NCI-H146 treated with DMSO at 0.1 percent for 48 hours (cell line): Measurements from ENCODE around the gene CACNA1A.
"Not testable (repeated sequence)": the region's sequence is repeated elsewhere in the genome, so short reads cannot be mapped to it uniquely, and the experiment has no call there.

Experiments used
- DNase-seq: peaks from one replicate; lab custom pipeline; 2025; ENCODE audit not compliant: unreplicated experiment; lab: John Stamatoyannopoulos, UW

Gene CACNA1A

DNA sequence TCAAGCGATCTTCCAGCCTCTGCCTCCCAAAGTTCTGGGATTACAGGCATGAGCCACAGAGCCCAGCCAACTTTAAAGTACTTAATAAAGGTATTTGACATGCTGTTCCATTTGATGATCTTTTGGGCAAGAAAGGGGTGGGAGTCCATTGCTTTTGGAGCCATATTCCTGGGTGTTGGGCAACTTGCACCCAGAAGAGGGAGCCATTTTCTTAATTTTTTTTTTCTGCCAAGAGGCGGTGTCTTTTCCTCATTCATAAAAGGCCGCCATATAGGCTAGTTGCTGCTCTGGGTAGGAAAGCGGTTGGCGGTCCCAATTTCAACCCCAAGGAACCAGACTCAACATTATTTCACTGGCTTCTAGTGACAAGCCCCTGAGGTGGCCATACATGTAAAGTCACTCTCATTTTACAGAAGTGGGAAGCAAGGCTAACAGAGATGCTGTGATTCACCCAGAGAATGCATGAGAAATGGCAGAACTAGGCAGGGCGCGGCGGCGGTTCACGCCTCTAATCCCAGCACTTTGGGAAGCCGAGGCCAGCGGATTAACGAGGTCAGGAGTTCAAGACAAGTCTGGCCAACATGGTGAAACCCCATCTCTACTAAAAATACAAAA is 139.6 kb downstream of the CACNA1A start:
- no peak for DNase-seq

DNA sequence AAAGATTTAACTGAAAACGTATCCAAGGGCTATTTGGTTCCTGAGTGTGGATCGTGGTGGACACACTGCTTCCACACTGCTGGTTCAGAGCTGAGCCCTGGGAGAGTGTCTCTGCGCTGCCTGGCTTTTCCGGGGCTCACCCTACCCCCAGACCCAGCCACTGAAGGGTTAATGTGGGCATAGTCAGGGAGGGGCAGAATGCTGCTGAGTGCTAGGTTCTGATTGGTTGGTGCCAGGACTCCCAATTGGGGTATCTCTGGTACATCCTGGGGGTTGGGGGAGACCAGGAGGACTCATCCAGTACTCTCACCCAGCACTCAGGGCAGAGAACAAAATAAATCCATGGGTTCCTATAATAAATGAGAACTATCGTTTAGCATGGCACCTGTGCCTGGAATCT is 142.3 kb downstream of the CACNA1A start:
- no peak for DNase-seq

DNA sequence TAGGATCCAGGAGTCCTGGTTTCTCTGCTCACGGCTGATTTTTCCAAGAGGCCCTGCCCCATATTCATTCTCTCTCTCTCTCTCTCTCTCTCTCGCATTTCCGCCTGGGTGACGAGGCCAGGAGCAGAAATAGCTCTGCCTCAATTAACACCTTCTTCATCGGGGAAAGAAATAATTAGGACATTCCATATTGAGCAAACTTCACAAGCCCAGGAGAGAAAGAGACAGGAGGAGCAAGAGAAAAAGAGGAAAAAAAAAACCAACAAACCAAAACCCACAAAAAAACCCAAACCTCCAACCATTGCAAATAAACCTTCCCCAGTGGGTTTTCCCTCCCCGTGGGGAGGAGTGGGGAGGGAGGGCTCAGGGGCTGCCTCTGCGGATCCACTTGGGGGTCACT is 143.0 kb downstream of the CACNA1A start:
- DNase-seq = no peak

DNA sequence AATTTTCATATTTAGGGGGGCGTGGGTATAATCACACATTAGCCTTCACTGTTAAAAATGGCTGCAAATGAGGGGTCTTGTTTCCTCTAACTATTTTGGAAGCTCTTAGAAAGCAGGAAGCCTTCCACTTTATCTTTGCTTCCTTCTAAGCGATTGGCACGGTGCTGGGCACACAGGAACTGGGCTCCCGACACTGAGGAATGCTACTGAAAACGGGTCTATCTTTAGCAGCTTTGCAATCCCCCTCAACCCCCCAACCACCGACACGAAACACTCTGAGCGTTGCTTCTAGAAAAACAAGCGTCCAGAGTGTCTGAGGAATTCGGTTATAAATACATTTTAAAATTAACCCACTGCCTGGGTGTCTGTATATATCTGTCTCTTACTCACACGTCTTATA is 143.6 kb downstream of the CACNA1A start:
- no peak for DNase-seq

DNA sequence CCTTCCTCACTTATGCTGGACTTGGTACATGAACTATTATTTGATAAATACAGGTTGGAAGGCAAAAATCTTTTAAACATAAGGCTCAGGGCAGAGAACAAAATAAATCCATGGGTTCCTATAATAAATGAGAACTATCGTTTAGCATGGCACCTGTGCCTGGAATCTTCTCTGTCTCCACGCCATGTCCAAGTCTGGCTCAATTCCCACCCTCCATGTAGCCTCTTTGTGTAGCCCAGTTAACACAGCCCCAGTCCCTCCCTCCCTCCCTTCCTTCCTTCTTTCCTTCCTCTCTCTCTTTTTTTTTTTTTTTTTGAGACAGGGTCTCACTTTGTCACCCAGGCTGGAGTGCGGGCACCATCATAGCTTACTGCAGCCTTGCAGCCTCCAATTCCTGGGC is 144.6 kb downstream of the CACNA1A start:
- not testable (repeated sequence) for DNase-seq

DNA sequence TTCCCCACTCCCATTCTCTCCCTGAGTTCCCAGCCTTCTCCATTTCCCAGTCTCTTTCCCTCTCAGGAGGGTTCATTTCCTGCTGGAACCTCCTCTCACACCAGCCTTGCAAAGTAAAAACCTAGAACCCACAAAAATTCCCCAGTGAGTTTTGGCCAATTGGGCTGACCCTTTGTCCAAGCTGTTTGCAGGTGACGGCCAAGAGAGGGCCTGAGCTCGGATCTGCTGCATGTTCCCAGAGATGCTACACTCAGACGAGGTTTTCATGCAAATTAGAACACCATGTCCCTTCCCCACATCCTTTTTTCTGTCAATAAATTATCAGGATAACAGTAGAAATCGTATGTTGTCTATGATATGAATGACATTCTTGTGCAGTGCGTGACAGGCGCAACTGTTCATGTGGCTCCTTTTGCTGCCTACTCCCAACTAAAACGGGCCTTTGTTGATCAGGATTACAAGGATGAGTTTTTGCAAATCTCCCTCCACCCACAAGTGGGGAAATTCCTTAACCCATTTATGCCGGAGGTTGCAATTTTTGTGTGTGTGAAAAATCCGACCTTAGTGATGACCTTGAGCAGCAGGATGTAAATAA is 149.5 kb downstream of the CACNA1A start:
- no peak for DNase-seq

DNA sequence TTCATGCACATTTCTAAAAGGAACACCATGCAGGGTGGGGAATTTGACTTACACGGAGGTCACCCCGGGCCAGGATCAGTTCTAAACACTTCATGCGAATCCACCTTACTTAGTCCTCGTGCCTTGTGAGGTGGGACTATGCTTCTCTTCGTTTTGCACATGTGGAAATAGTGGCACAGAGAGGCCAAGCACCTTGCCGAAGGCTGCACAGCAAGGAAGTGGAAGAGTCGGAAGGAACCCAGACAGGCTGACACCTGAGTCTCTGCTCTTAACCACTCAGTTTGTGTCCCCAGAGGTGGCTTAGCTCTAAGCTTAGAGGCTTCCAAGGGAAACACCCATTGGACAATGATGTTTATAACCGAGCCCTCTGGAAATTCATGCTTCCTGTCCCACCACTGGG is 150.1 kb downstream of the CACNA1A start:
- no peak for DNase-seq

DNA sequence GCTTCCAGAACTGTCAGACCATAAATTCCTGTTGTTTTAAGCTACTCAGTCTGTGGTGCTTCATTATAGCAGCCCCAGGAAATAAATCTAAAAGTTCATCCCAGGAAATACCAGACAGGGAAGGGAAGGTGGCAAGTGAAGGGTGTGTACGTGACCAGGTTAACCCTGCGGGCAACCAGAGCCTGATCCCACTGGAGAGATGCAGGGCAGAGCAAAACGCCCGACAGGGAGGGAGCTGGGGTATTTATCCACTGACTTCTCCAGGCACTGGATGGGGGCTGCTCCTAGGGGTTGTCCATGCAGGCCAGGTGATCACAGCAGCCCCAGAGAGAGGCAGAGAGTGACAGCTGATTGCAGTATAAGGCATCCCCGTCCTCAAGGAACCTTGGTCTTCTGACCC is 150.9 kb downstream of the CACNA1A start:
- no peak for DNase-seq

DNA sequence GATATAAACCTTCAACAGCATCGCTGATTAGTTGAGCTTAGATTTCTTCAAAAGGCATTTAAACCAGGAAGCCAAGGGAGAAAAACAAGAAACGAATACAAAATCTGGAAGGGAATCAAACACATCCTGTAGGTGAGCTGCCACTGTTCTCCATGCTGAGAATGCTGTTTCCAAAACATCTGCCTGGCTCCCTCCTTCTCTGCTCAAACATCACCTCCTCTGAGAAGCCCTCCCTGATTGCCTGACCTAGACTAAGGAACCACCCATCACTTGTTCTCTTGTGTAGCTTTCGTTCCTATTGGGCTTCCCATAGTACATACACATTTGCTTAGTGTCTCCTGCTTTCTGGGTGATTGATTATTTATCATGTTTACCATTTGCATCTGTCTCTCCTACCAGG is 152.7 kb downstream of the CACNA1A start:
- no peak for DNase-seq

DNA sequence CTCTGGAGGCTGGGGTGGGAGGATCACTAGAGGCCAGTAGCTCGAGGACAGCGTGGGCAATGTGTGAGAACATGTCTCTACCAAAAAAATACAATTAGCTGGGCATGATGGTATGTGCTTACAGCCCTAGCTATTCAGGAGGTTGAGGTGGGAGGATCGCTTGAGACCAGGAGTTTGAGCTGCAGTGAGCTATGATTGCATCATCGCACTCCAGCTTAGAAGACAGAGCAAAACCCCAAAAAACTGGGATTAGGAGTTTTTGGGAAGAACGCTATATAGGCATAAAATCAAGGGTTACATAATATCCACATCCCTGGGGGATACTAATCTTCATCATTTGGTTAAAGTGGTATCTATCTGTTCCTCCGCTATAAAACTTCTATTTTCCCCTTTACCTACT is 155.5 kb downstream of the CACNA1A start:
- DNase-seq = no peak

DNA sequence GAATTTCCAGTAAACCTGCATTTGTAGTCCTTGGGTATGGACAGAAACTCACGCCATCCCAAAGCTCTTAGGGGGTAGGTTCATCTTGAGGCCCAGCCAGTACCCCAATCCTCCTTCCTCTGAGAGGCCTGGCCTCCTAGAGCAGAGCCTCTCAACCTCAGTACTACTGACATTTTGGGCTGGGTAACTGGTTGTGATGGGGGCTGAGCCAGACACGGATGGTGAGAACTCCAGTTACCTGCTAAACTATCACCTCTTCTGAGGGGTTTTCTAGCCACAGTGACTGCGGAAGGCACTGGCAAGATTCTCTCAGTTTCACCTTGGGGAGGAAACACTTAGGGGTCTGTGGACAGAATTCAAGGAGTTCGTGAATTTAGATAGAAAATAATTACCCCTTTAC is 156.2 kb downstream of the CACNA1A start:
- no peak for DNase-seq

DNA sequence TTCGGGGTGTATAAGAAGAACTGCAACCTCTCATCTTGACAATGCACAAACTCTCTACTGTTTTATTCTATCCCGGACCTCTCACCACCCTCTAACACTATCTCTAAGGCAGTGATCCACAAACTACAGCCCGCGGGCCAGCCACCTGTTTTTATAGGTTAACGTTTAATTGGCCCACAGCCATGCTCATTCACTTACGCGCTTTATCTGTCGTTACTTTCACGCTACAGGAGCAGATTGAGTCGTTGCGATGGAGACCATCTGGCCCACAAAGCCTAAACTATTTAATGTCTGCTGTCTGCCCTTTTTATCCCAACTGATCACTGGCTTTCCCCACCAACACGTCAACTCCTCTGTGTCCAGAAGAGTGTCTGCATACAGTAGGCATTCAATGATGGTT is 158.9 kb downstream of the CACNA1A start:
- no peak for DNase-seq

DNA sequence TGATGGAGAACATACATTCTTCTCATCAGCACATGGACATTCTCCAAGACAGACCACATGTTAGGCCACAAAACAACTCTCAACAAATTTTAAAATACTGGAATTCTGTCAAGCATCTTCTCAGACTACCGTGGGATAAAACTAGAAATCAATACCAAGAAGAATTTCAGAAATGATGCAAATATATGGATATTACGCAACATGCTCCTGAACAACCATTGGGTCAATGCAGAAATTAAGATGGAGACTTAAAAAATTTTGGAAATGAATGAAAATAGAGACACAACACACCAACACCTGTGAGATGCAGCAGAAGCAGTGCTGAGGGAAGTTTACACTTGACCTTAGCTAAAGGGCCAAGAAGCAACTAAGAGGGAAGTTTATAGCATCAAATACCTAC is 162.8 kb downstream of the CACNA1A start:
- DNase-seq = no peak

DNA sequence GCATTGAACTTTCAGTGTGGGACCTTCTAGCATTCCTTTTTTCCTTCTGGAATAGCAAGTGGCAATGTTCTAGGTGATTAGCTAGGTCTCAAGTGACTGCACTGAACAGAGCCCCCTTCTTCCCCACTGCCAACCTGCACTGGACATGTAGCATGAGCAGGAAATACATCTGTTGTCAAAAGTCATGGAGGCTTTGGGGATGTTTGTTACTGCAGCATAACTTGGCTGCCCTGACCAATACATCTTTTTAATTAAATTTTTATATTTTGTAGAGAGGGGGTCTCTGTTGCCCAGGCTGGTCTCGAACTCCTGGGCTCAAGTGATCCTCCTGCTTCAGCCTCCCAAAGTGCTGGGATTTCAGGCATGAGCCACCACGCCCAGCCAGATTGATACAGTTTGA is 163.6 kb downstream of the CACNA1A start:
- no peak for DNase-seq

DNA sequence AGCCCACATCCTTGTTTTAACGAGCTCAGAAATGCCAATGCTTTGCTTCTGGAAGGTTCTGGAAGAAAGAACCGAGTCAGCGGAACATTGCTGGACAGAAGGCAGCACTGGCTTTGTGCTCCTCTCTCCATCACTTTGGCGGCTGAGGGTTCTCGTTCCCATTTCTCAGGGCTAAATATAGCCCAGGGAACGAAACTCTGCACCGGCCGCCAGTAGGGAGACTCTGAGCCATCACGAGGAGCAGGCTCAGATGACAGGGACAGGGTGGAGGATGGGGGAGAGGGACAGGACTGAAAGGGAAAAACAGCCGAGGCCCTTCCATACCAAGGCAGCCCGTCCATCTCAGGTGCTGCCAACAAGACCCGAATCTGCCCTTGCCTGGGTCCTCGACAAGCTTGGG is 166.4 kb downstream of the CACNA1A start:
- no peak for DNase-seq

DNA sequence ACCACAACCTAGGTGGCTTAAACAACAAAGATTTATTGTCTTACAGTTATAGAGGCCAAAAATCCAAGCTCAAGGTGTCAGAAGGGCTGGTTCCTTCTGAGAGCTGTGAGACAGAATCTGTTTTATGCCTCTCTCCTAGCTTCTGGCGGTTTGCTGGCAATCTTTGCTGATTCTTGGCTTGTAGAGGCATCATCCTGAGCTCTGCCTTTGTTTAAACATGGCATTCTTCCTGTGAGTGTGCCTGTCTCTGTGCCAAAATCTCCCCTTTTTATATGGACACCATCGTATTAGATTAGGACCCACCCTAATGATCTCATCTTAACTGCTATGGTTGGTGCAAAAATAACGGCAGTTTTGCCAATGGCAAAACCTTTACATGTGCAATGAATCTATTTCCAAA is 169.1 kb downstream of the CACNA1A start:
- DNase-seq = no peak

DNA sequence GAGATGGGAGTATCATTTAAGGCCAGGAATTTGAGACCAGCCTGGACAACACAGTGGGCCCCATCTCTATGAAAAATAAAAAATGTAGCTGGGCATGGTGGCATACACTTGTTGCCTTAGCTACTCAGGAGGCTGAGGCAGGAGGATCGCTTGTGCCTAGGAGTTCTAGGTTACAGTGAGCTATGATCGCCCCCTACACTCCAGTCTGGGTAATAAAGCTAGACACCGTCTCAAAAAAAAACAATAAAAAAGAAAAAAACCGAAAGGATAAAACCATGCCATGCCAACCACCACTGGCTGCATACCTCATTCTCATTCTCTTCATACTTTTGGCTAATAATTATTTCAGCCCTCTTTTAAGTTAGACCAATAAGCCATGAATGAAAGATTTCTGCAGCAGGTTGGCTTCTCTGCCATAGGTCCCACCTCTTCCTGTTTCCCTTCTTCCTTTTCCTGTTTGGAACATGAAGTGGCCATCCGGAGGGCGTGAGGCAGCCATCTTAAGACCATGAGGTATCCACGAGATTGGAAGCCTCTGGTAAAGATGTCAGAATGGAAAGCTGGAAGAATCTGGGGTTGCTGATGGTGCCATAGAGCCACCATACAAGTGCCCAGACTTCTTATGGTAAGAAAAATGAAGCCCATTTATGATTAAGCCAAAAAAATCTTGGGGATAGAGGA is 171.3 kb downstream of the CACNA1A start:
- DNase-seq = no peak

DNA sequence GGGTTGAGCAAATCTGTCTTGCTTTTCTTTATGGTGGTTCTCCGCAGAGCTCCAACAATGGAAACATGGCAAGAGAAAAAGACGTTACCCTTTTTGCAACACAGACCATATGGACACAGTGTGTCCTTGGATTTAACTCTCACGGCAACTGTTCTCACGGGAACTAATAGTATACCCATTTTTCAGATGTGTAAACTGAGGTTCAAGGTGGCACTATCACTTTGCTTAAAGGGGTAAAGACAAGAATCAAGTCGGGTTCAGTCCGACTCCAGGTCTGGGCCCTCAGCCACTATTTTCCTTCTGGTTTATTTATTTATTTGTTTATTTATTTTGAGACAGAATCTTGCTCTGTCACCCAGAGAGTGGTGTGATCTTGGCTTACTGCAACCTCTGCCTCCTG is 176.0 kb downstream of the CACNA1A start:
- no peak for DNase-seq

DNA sequence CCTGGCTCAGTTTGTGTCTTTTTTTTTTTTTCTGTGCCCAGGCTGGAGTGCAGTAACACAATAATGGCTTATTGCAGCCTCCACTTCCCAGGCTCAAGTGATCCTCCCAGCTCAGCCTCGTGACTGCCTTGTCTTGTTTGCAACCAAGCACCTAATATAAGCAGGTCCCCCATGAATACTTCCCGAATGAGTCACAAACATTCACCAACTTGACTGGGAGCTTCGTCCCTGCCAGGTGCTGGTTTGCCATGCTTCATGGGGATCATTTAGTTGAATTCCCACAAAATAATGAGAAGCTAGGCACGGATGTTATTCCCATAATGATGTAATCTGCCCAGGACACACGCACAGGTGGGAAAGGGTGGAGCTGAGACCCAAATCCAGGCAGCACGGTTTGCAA is 176.5 kb downstream of the CACNA1A start:
- no peak for DNase-seq

DNA sequence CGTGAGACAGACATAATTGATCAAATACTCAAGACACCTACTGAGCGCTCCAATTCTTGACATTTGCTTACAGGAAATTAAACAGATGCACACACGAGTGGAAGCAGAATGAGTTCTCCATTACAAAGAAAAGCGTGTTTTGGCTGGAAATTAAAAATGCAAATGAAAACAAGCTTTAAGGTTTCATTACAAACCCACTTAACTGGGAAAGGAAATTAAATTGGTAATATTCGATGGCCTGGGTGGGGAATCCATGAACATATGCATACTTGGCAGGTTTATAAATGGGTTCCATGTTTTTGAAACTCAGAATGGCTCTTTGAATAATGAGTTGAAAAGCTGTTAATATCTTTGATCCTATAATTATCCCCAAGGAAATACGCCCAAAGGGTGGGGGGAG is 178.0 kb downstream of the CACNA1A start:
- no peak for DNase-seq

DNA sequence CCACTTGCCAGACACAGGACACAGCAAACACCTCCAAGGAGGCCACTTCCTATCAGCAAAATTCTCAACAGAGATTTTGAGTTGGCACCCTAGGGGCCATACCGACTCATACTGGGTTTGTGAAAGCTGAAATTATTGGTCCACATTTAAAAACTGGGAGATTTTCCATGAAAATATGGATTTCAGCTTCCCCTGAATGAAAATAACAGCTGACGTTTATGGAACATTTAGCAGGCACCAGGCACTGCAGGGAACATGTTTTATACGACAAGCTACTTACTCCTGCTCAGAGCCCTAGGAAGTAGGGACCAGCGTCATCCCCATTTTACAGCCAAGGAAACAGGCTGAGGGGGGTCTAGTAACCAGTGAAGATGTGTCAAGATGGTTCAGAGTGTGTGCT is 186.8 kb downstream of the CACNA1A start:
- DNase-seq = no peak

DNA sequence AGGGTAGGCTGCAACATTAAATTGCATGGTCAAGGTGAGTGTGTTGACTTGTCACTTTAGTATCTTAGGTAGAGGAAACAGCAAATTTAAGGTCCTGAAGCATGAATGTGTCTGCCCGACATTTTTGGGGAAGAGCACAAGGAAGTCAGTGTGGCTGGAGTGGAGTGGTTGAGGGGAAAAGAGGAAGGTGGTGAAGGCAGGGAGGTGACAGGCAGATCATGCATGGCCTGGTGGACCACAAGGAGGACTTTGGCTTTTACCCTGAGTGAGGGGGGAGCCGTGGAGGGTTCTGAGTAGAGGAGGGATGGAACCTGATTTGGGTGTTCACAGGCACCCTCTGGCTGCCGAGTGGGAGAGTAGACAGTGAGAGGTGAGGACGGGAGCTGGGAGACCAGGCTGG is 188.1 kb downstream of the CACNA1A start:
- no peak for DNase-seq

DNA sequence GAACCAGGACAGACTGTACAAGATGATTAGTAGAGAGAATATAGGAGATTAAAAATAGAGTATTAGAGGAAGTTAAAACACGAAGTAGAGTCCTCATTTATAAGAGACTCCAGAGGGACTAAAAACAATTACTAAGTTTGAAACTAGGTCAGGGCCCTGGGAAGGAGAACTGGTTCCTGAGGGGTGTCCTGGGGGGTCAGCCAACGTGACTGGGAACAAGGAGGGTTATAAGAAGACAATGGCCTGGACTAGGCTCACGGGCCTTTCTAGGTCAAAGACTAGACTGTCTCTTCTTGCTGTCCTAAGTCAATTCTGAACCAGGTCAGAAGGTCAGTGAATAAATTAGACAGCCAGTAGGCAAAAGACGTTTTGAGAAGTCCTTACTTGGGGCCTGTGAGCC is 190.8 kb downstream of the CACNA1A start:
- no peak for DNase-seq
